Frontal cortex (tissue), 4 donors: ENCODE measurements around the gene STIMATE. TPM values are rescaled to one million over a fixed set of nuclear protein-coding genes. Genes with fewer than 3 reads are reported as not detected.

Experiments used
- DNase-seq, 2 donors: peaks; one replicate each; pipeline ENCODE4 v3.0.0; 2012; ENCODE audit warnings: low spot score in 2 of 2
- FAIRE-seq: peaks from 2 replicates; lab custom pipeline; 2012; peaks lifted over from hg19 to GRCh38; lab: Jason Lieb, UNC
- total RNA-seq: library from RNA; depleted of rRNA; stranded (reverse); fragments of >200 nt; gene quantifications from one replicate; pipeline ENCODE4 v1.2.3, GENCODE V29; 2014
- donor health status: control.
- donor health status: control.
- donor health status: control.

STIMATE gene
- total RNA-seq, 1 donor from 2014 or later: 12.6 TPM

DNA sequence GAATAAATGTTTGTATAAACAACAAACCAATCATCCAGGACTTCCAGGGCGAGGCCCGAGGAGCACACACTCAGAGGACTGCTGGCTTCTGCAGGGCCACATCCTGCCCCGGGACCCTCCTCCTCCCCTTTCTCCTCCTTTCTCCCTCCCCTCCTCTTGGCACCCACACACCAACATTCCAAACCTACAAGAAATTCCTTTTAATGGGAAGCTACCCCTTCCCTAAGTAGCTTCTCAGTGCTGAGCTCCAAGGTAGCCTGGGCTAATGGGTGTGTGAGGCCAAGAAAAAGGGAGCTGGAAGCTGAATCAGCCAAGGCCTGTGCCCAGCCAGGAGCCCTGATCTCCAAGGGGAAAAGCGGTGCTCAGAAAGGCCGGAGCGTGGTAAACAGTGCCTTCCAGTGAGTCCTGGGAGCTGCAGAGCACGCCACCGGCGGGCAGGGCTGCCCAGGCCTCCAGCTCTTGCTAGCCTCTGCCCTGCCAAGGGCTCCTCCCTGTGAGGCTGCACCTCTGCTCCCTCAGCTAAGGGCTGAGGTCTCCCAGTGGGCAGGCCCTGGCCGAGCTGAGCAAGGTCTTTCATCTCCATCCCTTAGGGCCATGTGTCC, 98.9 kb downstream of the STIMATE start:
- DNase-seq (no peak), FAIRE-seq (no peak)

DNA sequence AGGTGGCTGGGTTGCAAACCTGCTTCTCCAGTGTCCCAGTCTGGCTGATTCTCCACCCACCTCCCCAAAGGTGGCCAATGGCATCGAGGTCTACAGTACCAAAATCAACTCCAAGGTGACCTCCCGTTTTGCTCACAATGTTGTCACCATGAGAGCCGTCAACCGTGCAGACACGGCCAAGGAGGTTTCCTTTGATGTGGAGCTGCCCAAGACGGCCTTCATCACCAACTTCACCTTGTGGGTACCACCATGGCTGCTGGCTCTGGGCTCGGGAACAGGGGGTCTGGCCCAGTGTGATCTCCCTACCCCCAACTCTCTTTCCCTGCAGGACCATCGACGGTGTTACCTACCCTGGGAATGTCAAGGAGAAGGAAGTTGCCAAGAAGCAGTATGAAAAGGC, 100.9 kb downstream of the STIMATE start:
- FAIRE-seq: no peak
- DNase-seq: no peak

DNA sequence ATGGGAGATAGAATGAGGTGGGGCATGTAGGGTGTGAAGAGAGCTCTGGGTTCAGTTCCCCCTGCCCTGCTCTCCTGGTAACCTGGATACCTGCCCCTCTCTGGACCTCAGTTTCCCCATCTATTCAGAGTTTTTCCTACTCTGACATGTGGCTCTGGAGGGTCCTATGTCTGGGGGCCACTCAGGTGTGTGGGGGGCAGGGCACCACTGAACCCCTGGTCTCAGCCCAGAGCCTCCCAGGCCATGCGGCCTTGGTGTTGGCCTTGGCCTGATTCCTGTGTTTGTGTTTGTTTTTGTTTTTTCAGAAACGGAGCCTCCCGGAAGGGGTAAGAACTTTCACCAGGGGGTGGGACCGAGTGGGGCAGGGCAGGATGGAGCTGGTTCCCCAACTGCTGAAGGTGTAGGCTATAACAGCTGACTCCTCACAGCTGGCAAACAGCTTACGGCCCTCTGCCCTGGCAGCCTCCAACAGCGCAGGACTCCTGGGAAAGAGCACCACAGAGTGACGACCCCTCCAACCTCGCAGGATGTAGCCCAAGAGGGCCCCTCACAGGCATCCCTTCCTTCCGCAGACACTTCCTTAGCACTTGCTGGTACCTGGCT, 101.9 kb downstream of the STIMATE start:
- DNase-seq (no peak), FAIRE-seq (no peak)

DNA sequence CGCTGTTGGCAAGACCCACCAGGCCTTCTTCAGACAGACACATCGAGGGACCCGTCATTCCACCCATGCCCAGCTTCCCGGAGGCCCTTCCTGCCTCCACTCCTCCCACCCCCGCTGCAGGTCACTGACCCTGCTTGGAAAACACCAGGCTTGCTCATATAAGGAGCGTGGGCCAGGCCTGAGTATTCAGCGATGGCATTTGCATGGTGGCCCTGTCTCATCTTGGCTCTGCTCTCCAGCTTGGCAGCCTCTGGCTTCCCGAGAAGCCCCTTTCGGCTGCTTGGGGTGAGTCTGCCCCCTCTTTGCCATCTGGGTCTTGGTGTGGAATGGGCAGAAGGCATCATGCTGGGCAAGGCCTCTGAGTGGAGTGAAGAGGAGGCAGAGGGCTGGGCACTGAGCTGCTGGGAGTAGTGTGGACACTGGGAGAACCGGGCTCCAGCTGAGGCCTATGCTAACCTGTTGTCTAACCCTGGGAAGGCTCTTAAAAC, 102.7 kb downstream of the STIMATE start, which contains the start of gene ITIH3:
Gene ITIH3, plus strand, starts transcription at position 185 of the 488 bp plus-strand sequence. Its CDS starts 8 bp downstream, at position 193.
- FAIRE-seq: no peak

DNA sequence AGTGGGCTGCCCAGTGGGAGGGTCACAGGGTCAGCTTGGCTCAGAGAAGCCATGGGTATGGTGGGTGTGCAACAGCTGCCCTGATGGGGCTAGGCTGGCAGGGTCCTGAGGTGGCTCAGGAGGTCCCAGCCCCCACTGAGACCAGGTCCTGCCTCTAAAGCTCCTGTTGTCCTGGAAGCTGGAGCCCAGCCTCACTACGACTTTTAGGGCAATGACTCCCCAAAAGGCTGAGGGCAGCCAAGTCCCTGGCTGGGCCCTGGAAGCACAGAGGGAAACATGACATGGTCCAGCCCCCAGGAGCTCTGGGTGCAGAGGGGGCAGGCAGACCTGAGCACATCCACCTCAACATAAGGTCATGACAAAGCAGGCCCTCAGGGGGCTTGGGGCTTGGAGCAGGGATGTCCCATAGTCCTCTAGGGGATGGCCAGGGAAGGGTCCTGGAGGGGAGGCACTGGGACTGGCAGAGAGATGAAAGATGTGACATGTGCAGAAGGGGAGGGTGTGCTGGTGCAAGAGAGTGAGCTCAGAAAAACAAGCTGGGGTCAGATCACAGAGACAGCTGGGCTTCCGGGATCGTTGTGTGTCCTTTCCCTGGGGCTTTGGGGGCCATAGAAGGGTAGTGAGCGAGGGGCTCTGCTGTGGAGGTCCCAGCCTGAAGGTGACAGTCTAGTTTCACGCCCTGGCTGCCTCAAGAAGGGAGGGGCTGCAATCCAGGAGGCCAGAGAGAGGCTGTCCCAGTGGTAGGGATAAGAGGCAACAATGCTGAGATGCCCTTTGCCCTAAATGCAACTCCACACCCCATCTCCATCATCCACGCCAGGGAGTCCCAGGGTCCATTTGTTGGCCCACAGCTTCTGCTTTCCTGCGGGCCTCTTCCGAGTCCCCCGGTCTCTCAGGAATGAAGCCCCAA, 103.4 kb downstream of the STIMATE start:
- FAIRE-seq (no peak), DNase-seq (no peak)

More for the DNA sequence above, 102.7 kb downstream of the STIMATE start, which contains the start of gene ITIH3:
- no peak for DNase-seq

DNA sequence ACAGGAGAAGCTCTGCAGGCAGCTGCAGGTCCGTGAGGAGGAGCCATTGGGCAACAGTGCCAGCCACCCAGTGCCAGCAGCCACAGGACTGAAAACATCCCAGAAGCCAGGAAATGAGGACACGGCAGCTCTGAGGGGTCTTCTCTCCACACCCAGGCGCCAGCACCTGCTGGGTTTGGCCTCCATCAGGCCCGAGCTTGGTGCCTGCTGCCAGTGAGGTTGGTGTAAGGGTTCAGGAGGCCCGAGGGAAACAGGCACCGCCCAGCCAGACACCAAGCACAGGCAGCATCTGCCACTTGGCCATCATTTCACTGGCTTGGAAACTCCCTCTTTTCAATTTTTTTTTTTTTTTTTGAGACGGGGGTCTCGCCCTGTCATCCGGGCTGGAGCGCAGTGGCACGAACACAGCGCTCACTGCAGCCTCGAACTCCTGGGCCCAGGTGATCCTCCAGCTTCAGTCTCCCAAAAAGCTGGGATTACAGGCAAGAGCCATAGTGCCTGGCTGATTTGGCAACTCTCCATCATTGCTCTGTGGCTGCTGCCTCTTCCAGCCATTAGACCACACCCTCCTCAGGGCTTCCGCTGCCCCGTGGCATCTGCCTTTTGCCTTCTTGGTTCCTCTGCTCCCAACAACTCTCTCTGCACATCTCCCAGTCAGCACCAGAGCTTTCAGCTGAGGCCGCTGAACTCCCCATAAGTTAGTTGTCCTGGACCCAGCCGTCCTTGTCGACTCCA, 104.2 kb downstream of the STIMATE start:
- FAIRE-seq (no peak), DNase-seq (no peak)

DNA sequence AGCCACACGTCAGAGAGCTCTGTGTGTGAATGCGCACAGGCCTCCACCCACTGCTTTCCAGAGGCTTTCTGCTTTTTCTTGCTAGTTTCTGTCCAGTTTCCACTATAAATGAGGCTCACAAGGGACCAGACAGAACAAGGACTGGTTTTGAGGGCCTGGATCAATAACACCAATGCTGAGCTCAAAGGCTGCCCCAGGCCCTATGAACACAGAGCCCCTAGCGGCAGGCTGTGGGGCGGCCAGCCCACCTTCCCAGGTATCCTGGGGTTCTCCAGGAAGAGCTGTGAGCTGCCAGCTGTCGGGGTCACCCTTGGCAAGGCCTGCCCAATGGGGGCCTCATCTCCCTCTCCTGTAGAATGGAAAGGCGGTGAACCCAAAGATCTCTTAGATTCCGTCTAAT, 104.9 kb downstream of the STIMATE start:
- FAIRE-seq (no peak), DNase-seq (no peak)

DNA sequence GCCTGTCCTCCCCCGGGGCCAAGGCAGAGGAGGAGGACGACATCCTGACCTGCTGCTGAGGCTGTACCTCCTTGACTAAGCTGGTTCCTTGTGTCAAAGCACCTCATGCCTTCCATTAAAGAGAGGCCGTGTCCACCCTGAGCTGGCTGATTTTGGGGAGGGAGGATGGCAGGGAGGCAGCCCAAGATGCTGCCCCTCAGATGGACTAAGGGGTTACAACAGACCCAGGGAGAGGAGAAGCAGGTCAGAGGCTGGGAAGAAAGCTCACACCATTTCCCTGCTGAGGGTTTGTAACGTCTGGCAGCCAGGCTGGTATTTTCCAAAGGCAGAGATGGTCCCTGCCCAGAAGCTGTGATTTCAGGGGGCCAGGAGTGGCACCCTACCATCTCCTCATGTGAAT, 105.4 kb downstream of the STIMATE start:
- DNase-seq (no peak), FAIRE-seq (no peak)

DNA sequence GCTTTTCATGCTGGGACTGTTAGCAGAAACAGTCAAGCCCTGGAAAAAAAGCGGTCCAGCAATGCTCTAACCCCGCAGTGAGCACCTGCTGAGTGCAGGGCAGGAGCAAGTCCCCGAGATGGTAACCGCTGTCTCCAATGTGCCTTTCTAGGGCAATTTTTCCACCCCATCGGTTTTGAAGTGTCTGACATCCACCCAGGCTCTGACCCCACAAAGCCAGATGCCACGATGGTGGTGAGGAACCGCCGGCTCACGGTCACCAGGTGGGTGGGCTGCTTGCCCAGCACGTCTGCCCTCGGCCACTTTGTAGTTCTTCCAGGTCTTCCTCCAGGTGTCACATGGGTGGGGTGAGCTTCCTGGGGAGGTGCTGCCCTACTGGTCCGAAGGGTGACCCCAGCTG, 106.0 kb downstream of the STIMATE start:
- DNase-seq: no peak
- no peak for FAIRE-seq

DNA sequence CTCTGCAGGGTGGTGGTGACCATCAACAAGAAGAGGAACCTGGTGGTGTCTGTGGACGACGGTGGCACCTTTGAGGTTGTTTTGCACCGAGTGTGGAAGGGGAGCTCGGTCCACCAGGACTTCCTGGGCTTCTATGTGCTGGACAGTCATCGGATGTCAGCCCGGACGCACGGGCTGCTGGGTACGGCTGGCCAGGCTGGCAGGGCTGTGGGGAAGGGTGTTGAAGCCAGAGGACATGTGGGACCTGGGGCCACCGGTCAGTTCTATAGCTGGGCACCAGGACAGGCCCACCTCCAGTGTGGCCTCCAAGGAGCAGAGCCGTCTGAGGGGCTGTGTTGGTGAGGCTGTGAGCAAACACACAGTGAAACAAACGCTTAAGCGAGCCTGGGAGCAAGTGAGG, 106.6 kb downstream of the STIMATE start:
- no peak for FAIRE-seq
- DNase-seq: no peak

DNA sequence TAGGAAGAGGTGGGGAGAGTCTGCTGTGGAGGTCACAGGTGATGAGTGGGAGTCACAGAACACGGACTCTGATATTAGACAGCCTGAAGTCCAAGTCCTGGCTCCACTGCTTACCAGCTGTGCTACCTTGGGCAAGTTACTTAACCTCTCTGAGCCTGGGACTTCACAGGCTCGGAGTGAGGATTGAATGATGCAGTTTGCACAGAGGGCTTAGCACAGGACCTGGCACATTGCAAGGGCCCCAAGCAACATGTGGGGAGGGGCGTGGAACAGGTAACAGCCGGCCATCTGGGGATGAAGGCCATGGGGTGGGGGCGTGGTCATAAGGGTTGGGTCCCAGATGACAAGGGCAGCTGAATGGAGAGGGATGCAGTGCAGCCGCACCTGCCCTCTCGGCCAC, 107.0 kb downstream of the STIMATE start:
- DNase-seq: no peak
- FAIRE-seq: no peak

DNA sequence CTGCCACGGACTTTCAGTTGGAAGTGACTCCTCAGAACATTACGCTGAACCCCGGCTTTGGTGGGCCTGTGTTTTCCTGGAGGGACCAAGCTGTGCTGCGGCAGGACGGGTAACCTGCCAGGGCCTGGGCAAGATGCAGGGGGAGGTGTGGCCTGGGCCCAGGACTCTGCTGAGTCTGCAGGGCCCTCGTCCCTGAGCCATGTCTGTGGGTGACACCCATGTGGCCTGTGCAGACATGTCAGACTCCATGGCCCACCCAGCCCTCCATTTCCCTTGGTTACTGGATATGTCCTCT, 107.7 kb downstream of the STIMATE start:
- no peak for DNase-seq

DNA sequence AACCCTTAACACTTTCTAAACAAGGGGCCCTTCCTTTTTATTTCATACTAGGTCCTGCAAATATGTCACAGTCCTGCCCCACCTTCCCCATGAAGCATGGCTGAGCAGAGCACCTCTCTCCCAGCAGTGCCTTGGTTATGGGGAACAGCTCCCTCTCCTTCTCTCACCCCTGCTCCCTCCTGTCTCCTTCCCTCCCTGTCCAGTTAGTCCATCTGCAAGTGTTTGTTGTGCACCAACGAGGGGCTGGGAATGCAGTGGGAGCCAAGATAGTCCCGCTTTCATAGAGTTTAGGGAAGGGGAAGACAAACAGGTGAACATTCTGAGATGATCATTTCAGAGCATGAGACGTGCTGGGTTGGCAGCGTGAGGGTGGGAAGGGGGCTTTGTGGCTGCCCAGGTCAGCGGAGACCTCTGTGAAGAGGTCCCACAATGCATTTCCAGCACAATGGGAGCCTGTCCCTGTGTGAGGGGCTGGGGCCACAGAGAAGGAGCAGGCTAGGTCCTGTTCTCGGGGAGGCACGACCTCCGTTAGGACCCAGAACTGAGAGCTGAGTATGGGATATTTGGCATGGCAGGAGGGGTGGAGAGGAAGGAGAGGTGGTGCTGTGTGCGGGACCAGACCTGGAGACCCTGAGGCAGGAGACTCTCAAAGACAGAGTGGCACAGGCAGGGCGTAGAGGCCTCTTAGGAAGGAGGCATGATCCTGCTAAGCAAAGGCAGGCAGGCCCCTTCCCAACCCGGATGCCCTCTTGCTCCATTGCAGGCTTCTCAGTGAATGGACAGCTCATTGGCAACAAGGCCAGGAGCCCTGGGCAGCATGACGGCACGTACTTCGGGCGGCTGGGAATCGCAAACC, 108.2 kb downstream of the STIMATE start:
- FAIRE-seq: no peak
- no peak for DNase-seq

More for the DNA sequence above, 107.7 kb downstream of the STIMATE start:
- FAIRE-seq: no peak

DNA sequence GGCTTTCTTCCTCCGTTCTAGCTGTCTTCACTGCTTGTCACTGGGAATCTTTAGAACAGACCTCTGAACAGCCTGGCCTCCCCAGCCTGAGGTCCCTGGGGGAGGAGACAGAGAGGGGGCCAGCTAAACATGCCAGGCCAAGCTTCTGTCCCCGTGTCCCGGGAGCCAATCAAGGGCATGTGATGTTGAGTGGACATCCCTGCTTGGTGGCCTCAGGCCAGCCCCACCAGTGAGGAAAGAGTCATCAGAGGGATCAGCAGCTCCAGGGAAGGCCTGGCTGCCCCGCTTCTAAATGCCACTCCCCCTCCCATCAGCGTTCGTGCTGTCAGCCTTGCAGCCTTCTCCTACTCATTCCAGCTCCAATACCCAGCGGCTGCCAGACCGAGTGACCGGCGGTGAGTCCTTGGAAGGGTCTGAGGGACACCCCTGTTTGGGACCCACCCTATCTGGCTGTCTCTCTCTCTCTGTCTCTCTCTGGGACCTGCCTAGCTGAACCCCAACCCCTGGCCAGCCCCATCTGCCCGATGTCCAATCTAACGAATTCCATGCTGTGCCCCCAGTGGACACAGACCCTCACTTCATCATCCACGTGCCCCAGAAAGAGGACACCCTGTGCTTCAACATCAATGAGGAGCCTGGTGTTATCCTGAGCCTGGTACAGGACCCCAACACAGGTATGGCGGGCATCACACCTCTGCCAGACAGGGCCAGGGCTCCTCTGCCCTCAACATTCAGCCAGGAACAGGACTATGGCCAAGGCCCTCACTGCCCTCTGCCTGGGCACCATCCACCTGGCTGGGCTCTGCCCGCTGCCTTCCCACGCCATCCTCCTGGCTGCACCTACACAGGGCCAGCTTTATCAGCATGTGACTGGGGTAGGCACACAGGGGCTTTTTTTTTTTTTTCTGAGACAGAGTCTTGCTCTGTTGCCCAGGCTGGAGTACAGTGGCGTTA, 109.4 kb downstream of the STIMATE start:
- FAIRE-seq (no peak), DNase-seq (no peak)

DNA sequence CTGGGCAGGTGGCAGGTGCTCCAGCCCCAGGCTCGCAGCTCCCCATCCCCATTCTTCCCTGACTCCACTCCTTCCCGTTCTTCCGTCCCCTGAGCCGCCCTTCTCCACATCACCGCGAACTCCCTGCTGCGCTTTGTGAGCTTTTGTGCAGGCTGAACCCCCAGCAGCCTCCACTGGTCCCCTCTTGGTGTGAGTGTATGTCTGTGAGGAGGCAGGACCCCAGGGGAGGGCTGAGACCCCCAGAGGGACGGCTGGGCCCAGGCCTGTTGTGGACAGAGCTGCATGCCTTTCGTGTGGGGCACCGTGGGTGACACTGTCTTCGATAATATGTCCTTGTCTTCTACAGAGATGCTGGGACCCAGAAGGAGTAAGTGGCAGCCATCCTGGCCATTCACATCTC, 110.1 kb downstream of the STIMATE start:
- FAIRE-seq: no peak

More for the DNA sequence above, 110.1 kb downstream of the STIMATE start:
- no peak for DNase-seq
